ENCODE results near the gene SLC35E2B. TPM values are rescaled to one million over a fixed set of nuclear protein-coding genes. Genes with fewer than 3 reads are reported as not detected.

SLC35E2B gene
- polyA plus RNA-seq, 3 donors: 12.2 to 29.2 (median 17.7) TPM

DNA sequence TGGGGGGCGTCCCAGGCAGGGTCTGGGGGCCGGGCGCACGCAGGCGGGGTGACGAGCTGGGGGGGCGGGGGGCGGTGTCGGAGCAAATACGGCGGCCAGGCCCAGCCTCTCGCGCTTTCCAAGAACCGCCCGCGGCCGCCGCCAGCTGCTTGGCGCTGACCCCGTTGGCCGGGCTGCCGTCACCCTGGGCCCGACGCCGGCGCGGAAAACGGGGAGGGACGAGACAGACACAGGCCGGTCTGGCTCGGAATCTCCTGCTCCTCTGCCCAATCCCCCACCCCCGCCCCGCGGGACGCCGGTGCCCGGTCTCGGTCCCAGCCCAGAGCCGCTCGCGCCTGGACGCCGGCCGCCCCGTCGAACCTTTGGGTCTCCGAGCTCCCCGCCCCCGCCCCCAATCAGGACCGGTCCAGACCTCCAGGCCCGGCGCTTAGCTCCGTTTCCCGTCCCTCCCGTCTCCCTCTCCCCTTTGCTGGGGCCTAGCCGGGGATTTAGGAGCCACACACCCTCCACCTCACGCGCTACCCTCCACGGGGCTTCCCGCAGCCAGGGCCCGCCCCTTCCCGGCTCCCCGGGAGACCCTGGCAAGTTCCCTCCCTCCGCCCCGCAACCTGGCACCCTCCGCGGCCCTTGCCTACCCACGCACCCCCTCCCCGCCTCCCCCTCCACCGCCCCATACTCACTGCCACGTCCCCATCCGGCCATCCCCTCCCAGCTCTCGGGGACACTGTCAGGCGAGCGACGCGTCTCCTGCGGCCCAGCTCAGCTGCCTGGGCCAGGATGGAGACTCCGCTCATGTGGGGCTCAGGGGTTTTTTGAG is 61.4 kb downstream of the SLC35E2B start:
- H3K27ac ChIP-seq (ENCODE audit: low read depth in 1 of 2, low read length in 2 of 2): no peak overlapping the region
- no peak overlapping the region for H2AFZ ChIP-seq (ENCODE audit: insufficient read depth, low read depth, low read length, poor library complexity, severe bottlenecking)
- H3K4me1 Mint-ChIP-seq: peaks cover 2% of the 10 kb centered on the region
- peaks cover 0 to under 1% of the 10 kb centered on the region in 2 donors for H3K36me3 ChIP-seq (replicated peaks in 1 of 2; ENCODE audit: control insufficient read depth in 1 of 2, insufficient read depth in 2 of 2, low read length in 2 of 2)
- no peak overlapping the region for H3K4me2 ChIP-seq (replicated peaks; ENCODE audit: extremely low read depth, low read length, poor library complexity, severe bottlenecking)
- H3K9me3 ChIP-seq (replicated peaks in 1 of 2; ENCODE audit: control insufficient read depth in 1 of 2, insufficient read depth in 1 of 2, low read length in 2 of 2): no peaks in the 10 kb centered on the region
- no peaks in the 10 kb centered on the region for H3K79me2 ChIP-seq (ENCODE audit: insufficient read depth, low read length)
- H3K27me3 ChIP-seq (ENCODE audit: control insufficient read depth in 2 of 2, insufficient read depth in 2 of 2, low read length in 2 of 2): peaks cover 11 to 30% of the 10 kb centered on the region in 2 donors
- H4K20me1 ChIP-seq (ENCODE audit: insufficient read depth, low read length): no peaks in the 10 kb centered on the region
- peaks cover 0 to 11% (median 3%) of the 10 kb centered on the region in 7 donors for H3K9me3 Mint-ChIP-seq
- TF ChIP-seq, protein P1, sequence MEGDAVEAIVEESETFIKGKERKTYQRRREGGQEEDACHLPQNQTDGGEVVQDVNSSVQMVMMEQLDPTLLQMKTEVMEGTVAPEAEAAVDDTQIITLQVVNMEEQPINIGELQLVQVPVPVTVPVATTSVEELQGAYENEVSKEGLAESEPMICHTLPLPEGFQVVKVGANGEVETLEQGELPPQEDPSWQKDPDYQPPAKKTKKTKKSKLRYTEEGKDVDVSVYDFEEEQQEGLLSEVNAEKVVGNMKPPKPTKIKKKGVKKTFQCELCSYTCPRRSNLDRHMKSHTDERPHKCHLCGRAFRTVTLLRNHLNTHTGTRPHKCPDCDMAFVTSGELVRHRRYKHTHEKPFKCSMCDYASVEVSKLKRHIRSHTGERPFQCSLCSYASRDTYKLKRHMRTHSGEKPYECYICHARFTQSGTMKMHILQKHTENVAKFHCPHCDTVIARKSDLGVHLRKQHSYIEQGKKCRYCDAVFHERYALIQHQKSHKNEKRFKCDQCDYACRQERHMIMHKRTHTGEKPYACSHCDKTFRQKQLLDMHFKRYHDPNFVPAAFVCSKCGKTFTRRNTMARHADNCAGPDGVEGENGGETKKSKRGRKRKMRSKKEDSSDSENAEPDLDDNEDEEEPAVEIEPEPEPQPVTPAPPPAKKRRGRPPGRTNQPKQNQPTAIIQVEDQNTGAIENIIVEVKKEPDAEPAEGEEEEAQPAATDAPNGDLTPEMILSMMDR (IDR thresholded peaks at IDR 0.05): no peak
- peaks cover 6 to 12% of the 10 kb centered on the region in 2 donors for H3K36me3 Mint-ChIP-seq
- H3K4me1 ChIP-seq (ENCODE audit: control insufficient read depth in 1 of 2, insufficient read depth in 2 of 2, low read length in 2 of 2): peaks cover 3 to 9% of the 10 kb centered on the region in 2 donors
- H3K9ac ChIP-seq (ENCODE audit: insufficient read depth, low read length, poor library complexity, severe bottlenecking): peak overlapping the region; percentile 4
- H3K27ac Mint-ChIP-seq: no peak overlapping the region
- peak overlapping the region in 1 of 2 donors; percentile 67 for H3K4me3 Mint-ChIP-seq
- intact Hi-C loops (cut with micrococcal nuclease): no loop called here
- DNase-seq: no peak
- H3K27me3 Mint-ChIP-seq (ENCODE audit: low read depth in 3 of 3): peaks cover 12 to 44% (median 22%) of the 10 kb centered on the region in 3 donors
- H3K4me3 ChIP-seq (replicated peaks in 1 of 3; ENCODE audit: low read depth in 2 of 3, low read length in 3 of 3): no peak overlapping the region
- 12% methylated on average over 63 of the region's 79 CpGs for WGBS (ENCODE audit: insufficient coverage)

DNA sequence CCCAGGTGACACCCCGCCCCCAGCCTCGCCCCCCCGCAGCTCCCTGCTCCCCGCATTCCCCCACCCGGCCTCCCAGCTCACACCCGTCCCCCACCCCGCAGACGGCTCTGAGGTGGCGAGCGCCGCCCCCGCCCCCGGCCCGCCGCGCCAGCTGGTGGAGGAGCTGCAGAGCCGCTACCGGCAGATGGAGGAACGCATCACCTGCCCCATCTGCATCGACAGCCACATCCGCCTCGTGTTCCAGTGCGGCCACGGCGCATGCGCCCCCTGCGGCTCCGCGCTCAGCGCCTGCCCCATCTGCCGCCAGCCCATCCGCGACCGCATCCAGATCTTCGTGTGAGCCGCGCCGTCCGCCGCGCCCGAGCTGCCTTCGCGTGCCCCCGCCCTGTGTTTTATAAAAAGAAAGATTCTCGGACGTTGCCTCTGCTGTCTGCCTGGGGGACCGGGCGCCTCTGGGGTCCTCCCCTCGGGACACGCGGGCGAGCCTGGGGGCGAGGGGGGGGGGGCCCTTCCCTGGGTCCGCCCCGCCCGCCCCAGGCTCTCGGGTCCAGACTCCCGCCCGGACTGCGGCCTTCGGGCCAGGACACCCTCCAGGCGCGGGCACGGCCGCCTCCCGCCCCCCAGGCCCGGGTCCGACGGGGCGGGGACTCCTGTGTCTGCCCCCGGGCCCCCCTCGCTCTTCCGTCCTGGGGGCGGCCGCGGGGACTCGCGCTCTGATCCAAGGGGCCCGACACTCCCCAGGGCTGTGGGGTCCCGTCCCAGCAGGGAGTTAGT is 62.2 kb downstream of the SLC35E2B start:
- Histone ChIP-seq H3K9me3 (replicated peaks in 1 of 2; ENCODE audit: control insufficient read depth in 1 of 2, insufficient read depth in 1 of 2, low read length in 2 of 2) (no peaks in the 10 kb centered on the region), H3K9ac (ENCODE audit: insufficient read depth, low read length, poor library complexity, severe bottlenecking) (peak overlapping the region; percentile 4), H3K4me3 (replicated peaks in 1 of 3; ENCODE audit: low read depth in 2 of 3, low read length in 3 of 3) (no peak overlapping the region), H3K27me3 (ENCODE audit: control insufficient read depth in 2 of 2, insufficient read depth in 2 of 2, low read length in 2 of 2) (peaks cover 11 to 30% of the 10 kb centered on the region in 2 donors), H3K27ac (ENCODE audit: low read depth in 1 of 2, low read length in 2 of 2) (no peak overlapping the region), H3K4me2 (replicated peaks; ENCODE audit: extremely low read depth, low read length, poor library complexity, severe bottlenecking) (peak overlapping the region; percentile 34), H3K4me1 (ENCODE audit: control insufficient read depth in 1 of 2, insufficient read depth in 2 of 2, low read length in 2 of 2) (peaks cover 3 to 9% of the 10 kb centered on the region in 2 donors), H4K20me1 (ENCODE audit: insufficient read depth, low read length) (no peaks in the 10 kb centered on the region), H3K79me2 (ENCODE audit: insufficient read depth, low read length) (no peaks in the 10 kb centered on the region), H3K36me3 (replicated peaks in 1 of 2; ENCODE audit: control insufficient read depth in 1 of 2, insufficient read depth in 2 of 2, low read length in 2 of 2) (no peaks in the 10 kb centered on the region), H2AFZ (ENCODE audit: insufficient read depth, low read depth, low read length, poor library complexity, severe bottlenecking) (peak overlapping the region; percentile 17)
- intact Hi-C loops (cut with micrococcal nuclease): no loop called here
- DNase-seq: peak; percentile 69 to 81 (median 77)
- Mint-ChIP-seq H3K9me3 (peaks cover 0 to 11% (median 3%) of the 10 kb centered on the region in 7 donors), H3K27ac (no peak overlapping the region), H3K4me1 (peaks cover 2% of the 10 kb centered on the region), H3K27me3 (ENCODE audit: low read depth in 3 of 3) (peaks cover 12 to 44% (median 22%) of the 10 kb centered on the region in 3 donors), H3K36me3 (peaks cover 5 to 9% of the 10 kb centered on the region in 2 donors), H3K4me3 (peak overlapping the region; percentile 52 to 89)
- WGBS (ENCODE audit: insufficient coverage): 1% methylated on average over 56 of the region's 81 CpGs
- TF ChIP-seq, protein P1 (IDR thresholded peaks at IDR 0.05): no peak

Measured in CD14-positive monocyte (primary cell).